HEK293 (cell line): ENCODE results near the gene OCRL.

Source experiments
- CTCF ChIA-PET: fragments of 350-600 bp; formaldehyde crosslinking; extraction: SDS; loops from one replicate; lab custom pipeline; 2021; ENCODE audit warnings: antibody characterized with exemption; lab: Yijun Ruan, JAX
- POLR2A ChIA-PET: fragments of 300-600 bp; formaldehyde crosslinking; extraction: SDS; loops from one replicate; lab custom pipeline; 2020; ENCODE audit warnings: antibody characterized with exemption, inconsistent platforms; lab: Yijun Ruan, JAX
- H3K27ac ChIP-seq: fragments of 200-500 bp; sonication (Bioruptor generic); 2 replicates; pipeline ENCODE4 v1.5.1; 2014; ENCODE audit warnings: low read depth, low read length, control low read depth, inconsistent platforms; ENCODE audit errors: extremely low read depth
- H3K36me3 ChIP-seq, 2 experiments: fragments of 200-500 bp in 1 of 2; sonication (Bioruptor generic) in 1 of 2; 1 replicate in 1 of 2; 2 replicates in 1 of 2; pipeline ENCODE4 v1.5.1; 2014 to 2017; ENCODE audit warnings: inconsistent platforms in 2 of 2, low read length in 2 of 2; ENCODE audit not compliant: control insufficient read depth in 2 of 2, insufficient read depth in 1 of 2
- H3K4me1 ChIP-seq: fragments of 200-500 bp; sonication (Bioruptor generic); 2 replicates; pipeline ENCODE4 v1.5.1; 2014; ENCODE audit warnings: mild to moderate bottlenecking, low read length, inconsistent platforms; ENCODE audit not compliant: control insufficient read depth, insufficient read depth
- H3K4me3 ChIP-seq: 2 replicates; pipeline ENCODE4 v1.5.1; 2011; ENCODE audit warnings: low read depth, mild to moderate bottlenecking, control low read depth, low read length, moderate library complexity
- H3K9me3 ChIP-seq: fragments of 200-500 bp; sonication (Bioruptor generic); 2 replicates; pipeline ENCODE4 v1.5.1; 2014; ENCODE audit warnings: low read depth, low read length, inconsistent platforms; ENCODE audit not compliant: control insufficient read depth, insufficient read depth
- WT1 ChIP-seq: fragments of 450-650 bp; formaldehyde crosslinking; IDR thresholded peaks from 2 replicates; pipeline ENCODE4 v1.5.1; 2016; ENCODE audit warnings: missing biosample characterization, missing genetic modification characterization
- ZBTB21 ChIP-seq: fragments of 450-650 bp; formaldehyde crosslinking; IDR thresholded peaks from 2 replicates; pipeline ENCODE4 v1.5.1; 2017; ENCODE audit warnings: missing biosample characterization, missing genetic modification characterization
- ZBTB8A ChIP-seq: fragments of 450-650 bp; formaldehyde crosslinking; IDR thresholded peaks from 2 replicates; pipeline ENCODE4 v1.5.1; 2016; ENCODE audit warnings: missing biosample characterization, missing genetic modification characterization
- ZNF121 ChIP-seq: fragments of 450-650 bp; formaldehyde crosslinking; IDR thresholded peaks from 2 replicates; pipeline ENCODE4 v1.5.1; 2016; ENCODE audit warnings: missing biosample characterization, missing genetic modification characterization
- ZNF157 ChIP-seq: fragments of 450-650 bp; formaldehyde crosslinking; IDR thresholded peaks from 2 replicates; pipeline ENCODE4 v1.5.1; 2016; ENCODE audit warnings: missing biosample characterization, missing genetic modification characterization
- ZNF174 ChIP-seq: fragments of 450-650 bp; formaldehyde crosslinking; IDR thresholded peaks from 2 replicates; pipeline ENCODE4 v1.5.0; 2017; ENCODE audit warnings: missing biosample characterization, mild to moderate bottlenecking, missing genetic modification characterization
- ZNF214 ChIP-seq: fragments of 450-650 bp; formaldehyde crosslinking; IDR thresholded peaks from 2 replicates; pipeline ENCODE4 v1.5.1; 2017; ENCODE audit warnings: missing biosample characterization, mild to moderate bottlenecking, missing genetic modification characterization, borderline replicate concordance
- ZNF37A ChIP-seq: fragments of 450-650 bp; IDR thresholded peaks from 2 replicates; pipeline ENCODE4 v1.5.1; 2018; ENCODE audit warnings: missing biosample characterization, missing genetic modification characterization
- ZNF404 ChIP-seq: fragments of 450-650 bp; formaldehyde crosslinking; IDR thresholded peaks from 2 replicates; pipeline ENCODE4 v1.5.1; 2017; ENCODE audit warnings: missing biosample characterization, missing genetic modification characterization
- ZNF426 ChIP-seq: fragments of 450-650 bp; formaldehyde crosslinking; IDR thresholded peaks from 2 replicates; pipeline ENCODE4 v1.5.1; 2017; ENCODE audit warnings: missing biosample characterization, missing genetic modification characterization, mild to moderate bottlenecking, inconsistent platforms, moderate library complexity
- ZNF544 ChIP-seq: fragments of 450-650 bp; formaldehyde crosslinking; IDR thresholded peaks from 2 replicates; pipeline ENCODE4 v1.5.0; 2017; ENCODE audit warnings: missing biosample characterization, missing genetic modification characterization
- ZNF548 ChIP-seq: fragments of 450-650 bp; formaldehyde crosslinking; IDR thresholded peaks from 2 replicates; pipeline ENCODE4 v1.5.1; 2016; ENCODE audit warnings: missing biosample characterization, missing genetic modification characterization
- ZNF555 ChIP-seq: fragments of 450-650 bp; formaldehyde crosslinking; conservative IDR thresholded peaks from 2 replicates; pipeline ENCODE4 v1.5.1; 2017; ENCODE audit warnings: missing biosample characterization, mild to moderate bottlenecking, missing genetic modification characterization, inconsistent platforms
- ZNF664 ChIP-seq: fragments of 450-650 bp; formaldehyde crosslinking; IDR thresholded peaks from 2 replicates; pipeline ENCODE4 v1.5.1; 2016; ENCODE audit warnings: missing biosample characterization, missing genetic modification characterization
- ZNF677 ChIP-seq: fragments of 450-650 bp; IDR thresholded peaks from 2 replicates; pipeline ENCODE4 v1.5.0; 2018; ENCODE audit warnings: missing biosample characterization, mild to moderate bottlenecking, missing genetic modification characterization, moderate library complexity
- TF ChIP-seq, protein P1 (sequence below): fragments of 450-650 bp; formaldehyde crosslinking; IDR thresholded peaks from 2 replicates; pipeline ENCODE4 v1.5.1; 2016; ENCODE audit warnings: missing biosample characterization, missing genetic modification characterization
- TF ChIP-seq, protein P2 (sequence below): fragments of 450-650 bp; formaldehyde crosslinking; IDR thresholded peaks from 2 replicates; pipeline ENCODE4 v1.5.1; 2016; ENCODE audit warnings: missing biosample characterization, missing genetic modification characterization
- TF ChIP-seq, protein P3 (sequence below): fragments of 450-650 bp; formaldehyde crosslinking; IDR thresholded peaks from 2 replicates; pipeline ENCODE4 v1.5.1; 2016; ENCODE audit warnings: missing biosample characterization, missing genetic modification characterization
- TF ChIP-seq, protein P4 (sequence below): fragments of 450-650 bp; IDR thresholded peaks from 2 replicates; pipeline ENCODE4 v1.5.1; 2018; ENCODE audit warnings: missing biosample characterization, missing genetic modification characterization
- TF ChIP-seq, protein P5 (sequence below): fragments of 450-650 bp; formaldehyde crosslinking; IDR thresholded peaks from 2 replicates; pipeline ENCODE4 v1.5.1; 2017; ENCODE audit warnings: missing biosample characterization, missing genetic modification characterization

OCRL gene

DNA sequence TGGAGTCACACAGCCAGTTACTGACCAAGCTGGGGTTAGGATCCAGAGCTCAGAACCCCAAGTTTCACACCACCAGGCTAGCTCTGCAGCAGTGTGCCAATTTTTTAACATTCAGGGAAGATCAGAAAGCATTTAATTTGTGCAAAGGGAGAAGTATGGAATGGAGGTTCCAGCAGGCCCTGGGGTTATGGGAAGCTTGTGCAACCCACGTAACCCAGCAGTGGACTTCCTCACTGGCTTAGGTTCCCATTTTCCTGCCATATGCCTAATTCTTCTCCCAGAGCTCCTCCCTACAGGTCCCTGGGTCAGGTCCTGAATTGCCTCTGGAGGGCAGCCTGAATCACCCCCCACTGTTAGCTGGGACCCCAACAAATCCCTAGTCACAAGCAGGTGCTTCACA, 100.7 kb downstream of the OCRL start:
- Histone ChIP-seq H3K9me3 (no peaks in the 10 kb centered on the region), H3K27ac (no peak overlapping the region), H3K4me1 (no peaks in the 10 kb centered on the region), H3K36me3 (no peaks in the 10 kb centered on the region), H3K4me3 (no peak overlapping the region)
- CTCF ChIA-PET: interaction anchor here (0.5 to 7.5 kb wide), 4 partner anchors 34 to 420 kb away, joined by 3 to 154 read pairs (median 6); no protein-coding TSS in a partner anchor
- TF ChIP-seq ZNF548: no peak
- POLR2A ChIA-PET: no interaction called here

DNA sequence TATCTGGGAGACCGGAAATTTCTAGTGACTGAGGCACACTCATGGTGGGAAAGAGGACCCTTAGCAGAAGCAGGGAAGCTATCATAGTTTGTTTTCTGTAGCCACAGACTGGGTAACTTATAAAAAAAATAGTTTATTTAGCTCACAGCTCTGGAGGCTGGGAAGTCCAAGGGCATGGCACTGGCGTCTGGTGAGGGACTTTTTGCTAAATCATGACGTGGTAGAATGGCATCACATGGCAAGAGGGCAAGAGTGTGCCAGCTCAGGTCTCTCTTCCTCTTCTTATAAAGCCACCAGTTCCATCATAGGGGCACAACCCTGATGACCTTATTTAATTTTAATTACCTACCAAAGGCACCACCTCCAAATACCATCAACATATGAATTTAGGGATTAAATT, 101.4 kb downstream of the OCRL start:
- POLR2A ChIA-PET: interaction anchor here (1.1 kb wide), 1 partner anchor 13 kb away, joined by 4 read pairs; the partner anchor contains the start of gene APLN
- Histone ChIP-seq H3K4me1 (no peaks in the 10 kb centered on the region), H3K9me3 (no peaks in the 10 kb centered on the region), H3K36me3 (no peaks in the 10 kb centered on the region), H3K4me3 (no peak overlapping the region), H3K27ac (no peak overlapping the region)
- CTCF ChIA-PET: interaction anchor here (1.4 to 7.5 kb wide), 2 partner anchors 85 to 419 kb away, joined by 4 to 154 read pairs; no protein-coding TSS in a partner anchor
- TF ChIP-seq ZNF548 (no peak), ZBTB8A (tag by site-specific recombination) (no peak), ZNF677 (tag by site-specific recombination) (no peak), ZNF664 (tag by site-specific recombination) (no peak), ZBTB21 (tag by site-specific recombination) (no peak), ZNF174 (tag by site-specific recombination) (no peak), ZNF544 (no peak), ZNF214 (tag by site-specific recombination) (no peak), WT1 (tag by site-specific recombination) (no peak), ZNF404 (tag by site-specific recombination) (no peak), ZNF157 (tag by site-specific recombination) (no peak), ZNF37A (no peak), ZNF555 (tag by site-specific recombination) (no peak), ZNF426 (tag by site-specific recombination) (no peak), ZNF121 (tag by site-specific recombination) (no peak)
- TF ChIP-seq, protein P1, sequence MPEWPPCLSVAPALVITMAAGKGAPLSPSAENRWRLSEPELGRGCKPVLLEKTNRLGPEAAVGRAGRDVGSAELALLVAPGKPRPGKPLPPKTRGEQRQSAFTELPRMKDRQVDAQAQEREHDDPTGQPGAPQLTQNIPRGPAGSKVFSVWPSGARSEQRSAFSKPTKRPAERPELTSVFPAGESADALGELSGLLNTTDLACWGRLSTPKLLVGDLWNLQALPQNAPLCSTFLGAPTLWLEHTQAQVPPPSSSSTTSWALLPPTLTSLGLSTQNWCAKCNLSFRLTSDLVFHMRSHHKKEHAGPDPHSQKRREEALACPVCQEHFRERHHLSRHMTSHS: no peak
- TF ChIP-seq, protein P2, sequence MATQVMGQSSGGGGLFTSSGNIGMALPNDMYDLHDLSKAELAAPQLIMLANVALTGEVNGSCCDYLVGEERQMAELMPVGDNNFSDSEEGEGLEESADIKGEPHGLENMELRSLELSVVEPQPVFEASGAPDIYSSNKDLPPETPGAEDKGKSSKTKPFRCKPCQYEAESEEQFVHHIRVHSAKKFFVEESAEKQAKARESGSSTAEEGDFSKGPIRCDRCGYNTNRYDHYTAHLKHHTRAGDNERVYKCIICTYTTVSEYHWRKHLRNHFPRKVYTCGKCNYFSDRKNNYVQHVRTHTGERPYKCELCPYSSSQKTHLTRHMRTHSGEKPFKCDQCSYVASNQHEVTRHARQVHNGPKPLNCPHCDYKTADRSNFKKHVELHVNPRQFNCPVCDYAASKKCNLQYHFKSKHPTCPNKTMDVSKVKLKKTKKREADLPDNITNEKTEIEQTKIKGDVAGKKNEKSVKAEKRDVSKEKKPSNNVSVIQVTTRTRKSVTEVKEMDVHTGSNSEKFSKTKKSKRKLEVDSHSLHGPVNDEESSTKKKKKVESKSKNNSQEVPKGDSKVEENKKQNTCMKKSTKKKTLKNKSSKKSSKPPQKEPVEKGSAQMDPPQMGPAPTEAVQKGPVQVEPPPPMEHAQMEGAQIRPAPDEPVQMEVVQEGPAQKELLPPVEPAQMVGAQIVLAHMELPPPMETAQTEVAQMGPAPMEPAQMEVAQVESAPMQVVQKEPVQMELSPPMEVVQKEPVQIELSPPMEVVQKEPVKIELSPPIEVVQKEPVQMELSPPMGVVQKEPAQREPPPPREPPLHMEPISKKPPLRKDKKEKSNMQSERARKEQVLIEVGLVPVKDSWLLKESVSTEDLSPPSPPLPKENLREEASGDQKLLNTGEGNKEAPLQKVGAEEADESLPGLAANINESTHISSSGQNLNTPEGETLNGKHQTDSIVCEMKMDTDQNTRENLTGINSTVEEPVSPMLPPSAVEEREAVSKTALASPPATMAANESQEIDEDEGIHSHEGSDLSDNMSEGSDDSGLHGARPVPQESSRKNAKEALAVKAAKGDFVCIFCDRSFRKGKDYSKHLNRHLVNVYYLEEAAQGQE: no peak
- TF ChIP-seq, protein P3, sequence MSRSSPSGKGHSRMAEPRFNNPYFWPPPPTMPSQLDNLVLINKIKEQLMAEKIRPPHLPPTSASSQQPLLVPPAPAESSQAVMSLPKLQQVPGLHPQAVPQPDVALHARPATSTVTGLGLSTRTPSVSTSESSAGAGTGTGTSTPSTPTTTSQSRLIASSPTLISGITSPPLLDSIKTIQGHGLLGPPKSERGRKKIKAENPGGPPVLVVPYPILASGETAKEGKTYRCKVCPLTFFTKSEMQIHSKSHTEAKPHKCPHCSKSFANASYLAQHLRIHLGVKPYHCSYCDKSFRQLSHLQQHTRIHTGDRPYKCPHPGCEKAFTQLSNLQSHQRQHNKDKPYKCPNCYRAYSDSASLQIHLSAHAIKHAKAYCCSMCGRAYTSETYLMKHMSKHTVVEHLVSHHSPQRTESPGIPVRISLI: no peak
- TF ChIP-seq, protein P4, sequence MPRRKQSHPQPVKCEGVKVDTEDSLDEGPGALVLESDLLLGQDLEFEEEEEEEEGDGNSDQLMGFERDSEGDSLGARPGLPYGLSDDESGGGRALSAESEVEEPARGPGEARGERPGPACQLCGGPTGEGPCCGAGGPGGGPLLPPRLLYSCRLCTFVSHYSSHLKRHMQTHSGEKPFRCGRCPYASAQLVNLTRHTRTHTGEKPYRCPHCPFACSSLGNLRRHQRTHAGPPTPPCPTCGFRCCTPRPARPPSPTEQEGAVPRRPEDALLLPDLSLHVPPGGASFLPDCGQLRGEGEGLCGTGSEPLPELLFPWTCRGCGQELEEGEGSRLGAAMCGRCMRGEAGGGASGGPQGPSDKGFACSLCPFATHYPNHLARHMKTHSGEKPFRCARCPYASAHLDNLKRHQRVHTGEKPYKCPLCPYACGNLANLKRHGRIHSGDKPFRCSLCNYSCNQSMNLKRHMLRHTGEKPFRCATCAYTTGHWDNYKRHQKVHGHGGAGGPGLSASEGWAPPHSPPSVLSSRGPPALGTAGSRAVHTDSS: no peak
- TF ChIP-seq, protein P5, sequence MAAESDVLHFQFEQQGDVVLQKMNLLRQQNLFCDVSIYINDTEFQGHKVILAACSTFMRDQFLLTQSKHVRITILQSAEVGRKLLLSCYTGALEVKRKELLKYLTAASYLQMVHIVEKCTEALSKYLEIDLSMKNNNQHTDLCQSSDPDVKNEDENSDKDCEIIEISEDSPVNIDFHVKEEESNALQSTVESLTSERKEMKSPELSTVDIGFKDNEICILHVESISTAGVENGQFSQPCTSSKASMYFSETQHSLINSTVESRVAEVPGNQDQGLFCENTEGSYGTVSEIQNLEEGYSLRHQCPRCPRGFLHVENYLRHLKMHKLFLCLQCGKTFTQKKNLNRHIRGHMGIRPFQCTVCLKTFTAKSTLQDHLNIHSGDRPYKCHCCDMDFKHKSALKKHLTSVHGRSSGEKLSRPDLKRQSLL (tag by site-specific recombination): no peak
